ENCODE data around the gene KRTAP3-2.

- no peak for TF ChIP-seq CTCF (conservative IDR thresholded peaks at IDR 0.05; ENCODE audit: low read length)
- no peak for TF ChIP-seq EZH2phosphoT487 (IDR thresholded peaks at IDR 0.05; ENCODE audit: borderline replicate concordance, low read depth, low read length)
Observed at GRCh38 chr17:41024697-41025096, 25.0 kb upstream of the KRTAP3-2 start.

All from OCI-LY7 (cell line).